ENCODE results near the gene AGAP3.

- no peak for TF ChIP-seq CTCF (IDR thresholded peaks at IDR 0.05)
- TF ChIP-seq EZH2 (IDR thresholded peaks at IDR 0.05; ENCODE audit: borderline replicate concordance, insufficient read depth, low read depth, low read length, poor library complexity, severe bottlenecking), result no peak
Measured at GRCh38 chr7:151174246-151175046, 88.2 kb downstream of the AGAP3 start.
